Activated T-cell treated with anti-CD3 and anti-CD28 coated beads for 24 hours (primary cell): ENCODE measurements around the gene SND1.

ENCODE experiments used
- DNase-seq: peaks from one replicate; pipeline ENCODE4 v3.0.0-alpha.2; 2020; ENCODE audit warnings: low read depth

Gene SND1

GRCh38 chr7:127769137-127769536 is 117.1 kb downstream of the SND1 start:
- DNase-seq = no peak

- no peak for DNase-seq
Observed at GRCh38 chr7:127769696-127770400, 117.9 kb downstream of the SND1 start.

- DNase-seq = no peak
Observed at GRCh38 chr7:127770885-127771284, 118.9 kb downstream of the SND1 start.

GRCh38 chr7:127771707-127772106 is 119.7 kb downstream of the SND1 start:
- no peak for DNase-seq

GRCh38 chr7:127776776-127777386 is 124.9 kb downstream of the SND1 start:
- no peak for DNase-seq

GRCh38 chr7:127780489-127780888 is 128.5 kb downstream of the SND1 start:
- no peak for DNase-seq

- no peak for DNase-seq
Observed at GRCh38 chr7:127781081-127781480, 129.1 kb downstream of the SND1 start.

GRCh38 chr7:127782075-127782474 is 130.1 kb downstream of the SND1 start:
- no peak for DNase-seq

GRCh38 chr7:127782654-127783559 is 130.9 kb downstream of the SND1 start:
- no peak for DNase-seq

GRCh38 chr7:127786184-127786583 is 134.2 kb downstream of the SND1 start:
- DNase-seq = no peak

- DNase-seq = no peak
Observed at GRCh38 chr7:127789031-127789430, 137.0 kb downstream of the SND1 start.

GRCh38 chr7:127791446-127792189 is 139.6 kb downstream of the SND1 start:
- DNase-seq = no peak

- DNase-seq = no peak
Observed at GRCh38 chr7:127792528-127793342, 140.7 kb downstream of the SND1 start.

GRCh38 chr7:127793582-127793981 is 141.6 kb downstream of the SND1 start:
- no peak for DNase-seq

GRCh38 chr7:127794136-127794535 is 142.1 kb downstream of the SND1 start:
- no peak for DNase-seq

GRCh38 chr7:127794551-127794950 is 142.6 kb downstream of the SND1 start:
- DNase-seq = no peak

GRCh38 chr7:127798023-127798422 is 146.0 kb downstream of the SND1 start:
- DNase-seq = no peak

- DNase-seq = no peak
Observed at GRCh38 chr7:127798769-127799372, 146.9 kb downstream of the SND1 start.

- DNase-seq = no peak
Observed at GRCh38 chr7:127799535-127800305, 147.7 kb downstream of the SND1 start.

- no peak for DNase-seq
Observed at GRCh38 chr7:127802845-127803244, 150.9 kb downstream of the SND1 start.
